Endothelial cell of umbilical vein (primary cell): Measurements from ENCODE around the gene METRNL. TPM values are rescaled to one million over a fixed set of nuclear protein-coding genes. Genes with fewer than 3 reads are reported as not detected.

Experiments
- BruUV-seq: library from RNA; stranded (reverse); fragments of 400-500 nt; replicated peaks from 2 replicates; lab custom pipeline; 2021; lab: Mats Ljungman, UMichigan
- CTCF ChIA-PET: fragments of 300-600, 350-600 bp; sonication (Branson Sonifier 250); formaldehyde crosslinking; loops from one replicate; lab custom pipeline; 2021; ENCODE audit warnings: antibody characterized with exemption, inconsistent platforms; lab: Charles Lee
- POLR2A ChIA-PET: fragments of 300-600, 350-600 bp; sonication (Branson Sonifier 250); formaldehyde crosslinking; loops from one replicate; lab custom pipeline; 2021; ENCODE audit warnings: antibody characterized with exemption, inconsistent platforms; lab: Charles Lee
- DNase-seq: peaks from one replicate; pipeline ENCODE4 v3.0.0-alpha.2; 2011; ENCODE audit warnings: low read depth, low spot score
- FAIRE-seq: peaks from 2 replicates; lab custom pipeline; 2011; peaks lifted over from hg19 to GRCh38; lab: Jason Lieb, UNC
- H2AFZ ChIP-seq: 2 replicates; pipeline ENCODE4 v1.6.0; 2012; ENCODE audit warnings: low read depth, low read length, control low read depth, inconsistent platforms
- H3K27ac ChIP-seq: 2 replicates; pipeline ENCODE4 v1.5.1; 2011; ENCODE audit warnings: low read depth, mild to moderate bottlenecking, control low read depth, low read length, moderate library complexity; ENCODE audit not compliant: insufficient read depth
- H3K27me3 ChIP-seq, 2 experiments: 2 replicates each; pipeline versions ENCODE4 v1.6.0 to v1.6.1; 2011; ENCODE audit warnings: low read length in 2 of 2, mixed read lengths in 1 of 2; ENCODE audit not compliant: control insufficient read depth in 2 of 2, insufficient read depth in 2 of 2
- H3K36me3 ChIP-seq, 2 experiments: 2 replicates in 1 of 2; 3 replicates in 1 of 2; pipeline ENCODE4 v1.5.1; 2011; ENCODE audit warnings: low read length in 2 of 2, mild to moderate bottlenecking in 1 of 2, moderate library complexity in 1 of 2; ENCODE audit not compliant: control insufficient read depth in 2 of 2, insufficient read depth in 2 of 2; ENCODE audit errors: extremely low read depth in 1 of 2
- H3K4me1 ChIP-seq: 3 replicates; pipeline ENCODE4 v1.5.1; 2011; ENCODE audit warnings: mild to moderate bottlenecking, low read length; ENCODE audit not compliant: control insufficient read depth, insufficient read depth; ENCODE audit errors: extremely low read depth
- H3K4me2 ChIP-seq: 2 replicates; pipeline ENCODE4 v1.6.1; 2011; ENCODE audit warnings: low read length, control low read depth, mixed read lengths; ENCODE audit not compliant: insufficient read depth
- H3K4me3 ChIP-seq, 3 experiments: fragments of 200-600 bp in 1 of 3; sonication (generic), shearing (Covaris generic) in 1 of 3; replicated peaks in 1 of 3; 2 replicates each; pipeline ENCODE4 v1.5.1; 2011 to 2016; ENCODE audit warnings: control low read depth in 3 of 3, low read length in 3 of 3, mild to moderate bottlenecking in 2 of 3, inconsistent platforms in 1 of 3, low read depth in 1 of 3, moderate library complexity in 1 of 3; ENCODE audit not compliant: insufficient read depth in 1 of 3
- H3K79me2 ChIP-seq: 2 replicates; pipeline ENCODE4 v1.6.0; 2012; ENCODE audit warnings: low read length, inconsistent platforms; ENCODE audit not compliant: control insufficient read depth, insufficient read depth
- H3K9ac ChIP-seq: replicated peaks from 2 replicates; pipeline ENCODE3; 2011; ENCODE audit warnings: low read length, control low read depth; ENCODE audit not compliant: insufficient read depth; ENCODE audit errors: extremely low read depth
- H3K9me1 ChIP-seq: replicated peaks from 3 replicates; pipeline ENCODE4 v1.6.0; 2011; ENCODE audit warnings: mild to moderate bottlenecking, low read length; ENCODE audit not compliant: control insufficient read depth, insufficient read depth; ENCODE audit errors: extremely low read depth
- H3K9me3 ChIP-seq: replicated peaks from 2 replicates; pipeline ENCODE4 v1.5.1; 2012; ENCODE audit warnings: low read length, inconsistent platforms; ENCODE audit not compliant: control insufficient read depth, insufficient read depth
- H4K20me1 ChIP-seq: replicated peaks from 2 replicates; pipeline ENCODE3; 2011; ENCODE audit warnings: mild to moderate bottlenecking, low read length; ENCODE audit not compliant: control insufficient read depth, insufficient read depth; ENCODE audit errors: extremely low read depth
- EZH2 ChIP-seq: IDR thresholded peaks from 2 replicates; pipeline ENCODE4 v1.6.1; 2012; ENCODE audit warnings: borderline replicate concordance, low read depth, mild to moderate bottlenecking, moderate library complexity, low read length, inconsistent platforms; ENCODE audit not compliant: severe bottlenecking
- FOS ChIP-seq: IDR thresholded peaks from 2 replicates; pipeline ENCODE4 v1.6.1; 2011; ENCODE audit warnings: mild to moderate bottlenecking, low read length, moderate library complexity, borderline replicate concordance; ENCODE audit not compliant: insufficient read depth
- GATA2 ChIP-seq: IDR thresholded peaks from 2 replicates; pipeline ENCODE4 v1.7.0; 2011; ENCODE audit warnings: low read depth, mild to moderate bottlenecking, moderate library complexity, mixed read lengths, low read length; ENCODE audit not compliant: insufficient read length, insufficient read depth
- JUN ChIP-seq: IDR thresholded peaks from 2 replicates; pipeline ENCODE4 v1.6.1; 2011; ENCODE audit warnings: borderline replicate concordance, low read depth; ENCODE audit not compliant: insufficient read length, insufficient read depth
- MYC ChIP-seq: IDR thresholded peaks from one replicate; pipeline ENCODE4 v1.6.1; 2011; ENCODE audit warnings: mild to moderate bottlenecking, low read depth, low read length
- POLR2A ChIP-seq: IDR thresholded peaks from 2 replicates; pipeline ENCODE4 v1.6.1; 2012; ENCODE audit warnings: low read depth, mild to moderate bottlenecking, control low read depth, low read length
- POLR2AphosphoS5 ChIP-seq: IDR thresholded peaks from 2 replicates; pipeline ENCODE4 v1.6.1; 2012; ENCODE audit warnings: low read depth, mild to moderate bottlenecking, control low read depth, low read length, moderate library complexity; ENCODE audit not compliant: insufficient read depth
- dilution Hi-C: fragments of 300-500 bp; cut with MboI; formaldehyde crosslinking; loops from one replicate; pipeline ENCODE4 v1.15.0; 2019; ENCODE audit warnings: low sequenced_read_pairs; ENCODE audit not compliant: extremely low pct_ligation_motif_present
- intact Hi-C: fragments of 100-400 bp; cut with micrococcal nuclease; formaldehyde crosslinking; loops from one replicate; pipeline ENCODE4 v1.10.0; 2022
- polyA plus RNA-seq, 4 experiments: library from polyadenylated mRNA; depleted of rRNA in 3 of 4; stranded (reverse) in 3 of 4; unstranded in 1 of 4; fragments of >200 nt; gene quantifications; 2 replicates each; pipeline versions ENCODE4 v1.2.1 to v1.2.3, GENCODE V29; 2011 to 2012; ENCODE audit warnings: missing spikeins in 1 of 4
- total RNA-seq: library from RNA; stranded (reverse); gene quantifications from 2 replicates; pipeline ENCODE4 v1.2.3, GENCODE V29; 2021
- TF ChIP-seq, protein P1 (sequence below), 2 donors: IDR thresholded peaks; 1 replicate in 1 of 2; 2 replicates in 1 of 2; pipeline ENCODE4 v1.5.1; 2011; ENCODE audit warnings: low read length in 2 of 2, mild to moderate bottlenecking in 2 of 2, moderate library complexity in 2 of 2, control low read depth in 1 of 2, inconsistent platforms in 1 of 2, low read depth in 1 of 2; ENCODE audit not compliant: insufficient read depth in 1 of 2; ENCODE audit errors: extremely low read depth in 1 of 2
- TF ChIP-seq, protein P2 (sequence below): IDR thresholded peaks from 2 replicates; pipeline ENCODE4 v1.6.1; 2011; ENCODE audit not compliant: insufficient read depth, insufficient read length

Gene METRNL
- total and polyA plus RNA-seq, 2 donors (not counting 3 experiments of a cell fraction or from before 2014, with no cell fraction given): 29.5 to 54.4 TPM

DNA sequence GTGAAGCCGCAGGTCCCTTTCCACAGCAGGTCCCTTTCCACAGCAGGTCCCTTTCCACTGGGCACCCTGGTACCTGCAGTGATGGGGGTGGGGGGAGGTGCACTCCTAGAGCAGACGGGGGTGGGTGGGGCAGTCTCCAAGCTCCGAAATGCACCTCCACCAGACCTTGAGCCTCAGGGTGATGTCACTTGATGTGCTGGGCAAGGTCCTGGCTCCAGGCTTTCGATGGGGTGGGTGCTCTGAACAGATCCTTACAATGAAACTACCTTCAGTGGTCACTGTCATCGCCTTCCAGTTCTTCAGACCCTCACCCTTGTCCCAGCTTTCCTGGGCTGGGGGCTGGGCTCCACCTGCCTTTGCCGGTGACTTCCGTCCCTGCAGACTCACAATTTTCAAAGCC lies 1.5 kb upstream of the METRNL start:
- peaks cover 16% of the 10 kb centered on the region for H3K4me1 ChIP-seq
- no peak overlapping the region for H3K9ac ChIP-seq
- no peaks in the 10 kb centered on the region for H3K9me1 ChIP-seq
- ChIA-PET CTCF (no interaction called here), POLR2A (no interaction called here)
- H3K27me3 ChIP-seq: no peaks in the 10 kb centered on the region
- FAIRE-seq: no peak
- intact Hi-C loops (no loop called here), dilution Hi-C loops (no loop called here)
- H4K20me1 ChIP-seq: no peaks in the 10 kb centered on the region
- no peak for TF ChIP-seq MYC
- no peak for TF ChIP-seq POLR2AphosphoS5
- no peak for TF ChIP-seq EZH2
- TF ChIP-seq, protein P1, sequence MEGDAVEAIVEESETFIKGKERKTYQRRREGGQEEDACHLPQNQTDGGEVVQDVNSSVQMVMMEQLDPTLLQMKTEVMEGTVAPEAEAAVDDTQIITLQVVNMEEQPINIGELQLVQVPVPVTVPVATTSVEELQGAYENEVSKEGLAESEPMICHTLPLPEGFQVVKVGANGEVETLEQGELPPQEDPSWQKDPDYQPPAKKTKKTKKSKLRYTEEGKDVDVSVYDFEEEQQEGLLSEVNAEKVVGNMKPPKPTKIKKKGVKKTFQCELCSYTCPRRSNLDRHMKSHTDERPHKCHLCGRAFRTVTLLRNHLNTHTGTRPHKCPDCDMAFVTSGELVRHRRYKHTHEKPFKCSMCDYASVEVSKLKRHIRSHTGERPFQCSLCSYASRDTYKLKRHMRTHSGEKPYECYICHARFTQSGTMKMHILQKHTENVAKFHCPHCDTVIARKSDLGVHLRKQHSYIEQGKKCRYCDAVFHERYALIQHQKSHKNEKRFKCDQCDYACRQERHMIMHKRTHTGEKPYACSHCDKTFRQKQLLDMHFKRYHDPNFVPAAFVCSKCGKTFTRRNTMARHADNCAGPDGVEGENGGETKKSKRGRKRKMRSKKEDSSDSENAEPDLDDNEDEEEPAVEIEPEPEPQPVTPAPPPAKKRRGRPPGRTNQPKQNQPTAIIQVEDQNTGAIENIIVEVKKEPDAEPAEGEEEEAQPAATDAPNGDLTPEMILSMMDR (IDR thresholded peaks at IDR 0.05; ENCODE audit: extremely low read depth in 1 of 2, insufficient read depth in 1 of 2, low read depth in 1 of 2, low read length in 2 of 2): no peak
- TF ChIP-seq POLR2A: no peak
- TF ChIP-seq, protein P2, sequence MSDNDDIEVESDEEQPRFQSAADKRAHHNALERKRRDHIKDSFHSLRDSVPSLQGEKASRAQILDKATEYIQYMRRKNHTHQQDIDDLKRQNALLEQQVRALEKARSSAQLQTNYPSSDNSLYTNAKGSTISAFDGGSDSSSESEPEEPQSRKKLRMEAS: no peak
- TF ChIP-seq JUN: no peak
- no peak for TF ChIP-seq GATA2
- TF ChIP-seq FOS: no peak
- no peaks in the 10 kb centered on the region for H3K9me3 ChIP-seq
- DNase-seq: no peak
- no peak overlapping the region for H2AFZ ChIP-seq
- H3K36me3 ChIP-seq: no peaks in the 10 kb centered on the region
- BruUV-seq: no TSS peak
- H3K79me2 ChIP-seq: peaks cover 19% of the 10 kb centered on the region
- no peak overlapping the region for H3K4me3 ChIP-seq
- no peak overlapping the region for H3K27ac ChIP-seq
- H3K4me2 ChIP-seq: no peak overlapping the region
